Measurements from ENCODE around the gene DNM2.
"Not testable (repeated sequence)": the region's sequence is repeated elsewhere in the genome, so short reads cannot be mapped to it uniquely, and the experiment has no call there.

Gene DNM2

DNA sequence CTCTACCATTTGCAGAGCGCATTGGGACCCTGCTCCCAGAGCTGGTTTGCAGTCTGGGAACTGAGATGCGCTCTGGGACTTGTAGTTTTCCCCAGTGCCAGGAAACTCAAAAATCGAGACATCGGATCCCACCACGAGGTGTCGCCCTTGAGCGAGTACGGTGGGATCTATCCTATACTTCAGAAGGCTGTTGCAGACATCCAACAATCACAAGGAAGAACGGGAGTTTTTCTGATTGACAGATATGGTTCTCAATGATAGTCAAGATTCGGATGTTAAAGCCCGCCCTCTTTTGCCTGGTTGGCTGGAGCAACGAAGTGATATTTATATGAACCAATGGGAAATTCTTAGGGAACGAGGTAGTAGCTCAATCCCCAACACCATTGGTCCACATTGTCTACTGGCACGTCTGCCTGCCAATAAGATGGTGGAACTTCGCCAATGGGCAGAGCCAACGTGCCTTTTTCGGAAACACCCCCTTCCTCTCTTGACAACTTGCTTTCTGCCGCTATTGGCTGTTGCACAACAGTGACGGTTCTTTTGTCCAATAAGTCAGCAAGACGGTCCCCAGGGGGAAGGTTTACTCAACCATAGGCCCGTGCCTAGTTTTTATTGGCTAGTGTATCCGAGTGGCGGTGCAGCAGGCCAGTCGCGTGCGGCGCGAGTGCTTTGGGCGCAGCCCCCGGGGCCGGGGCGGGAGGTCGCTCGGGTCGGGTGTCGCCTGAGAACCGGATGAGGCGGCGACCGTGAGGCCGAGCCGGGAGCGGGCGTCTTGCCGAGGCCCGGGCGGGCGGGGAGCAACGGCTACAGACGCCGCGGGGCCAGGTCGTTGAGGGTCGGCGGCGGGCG is at the start of gene DNM2:
DNM2 (plus strand) TSS at position 724 of the 849 bp plus-strand sequence. CDS start 164 bp downstream, outside the sequence.
- H3K9me3 ChIP-seq (ENCODE audit: low read length): no peaks in the 10 kb centered on the region
- peak within 1 kb of the TSS; percentile 62 for H2AFZ ChIP-seq (ENCODE audit: low read depth, low read length)
- no peaks in the 10 kb centered on the region for H3K27me3 ChIP-seq (ENCODE audit: insufficient read depth, low read length)
- peak within 1 kb of the TSS; percentile 88 for H3K4me3 ChIP-seq (ENCODE audit: low read length)
- peaks cover 13% of the 10 kb centered on the region for H3K36me3 ChIP-seq (ENCODE audit: insufficient read depth, low read length)
- H3K4me1 ChIP-seq (ENCODE audit: insufficient read depth, low read length): peaks cover 13% of the 10 kb centered on the region

DNA sequence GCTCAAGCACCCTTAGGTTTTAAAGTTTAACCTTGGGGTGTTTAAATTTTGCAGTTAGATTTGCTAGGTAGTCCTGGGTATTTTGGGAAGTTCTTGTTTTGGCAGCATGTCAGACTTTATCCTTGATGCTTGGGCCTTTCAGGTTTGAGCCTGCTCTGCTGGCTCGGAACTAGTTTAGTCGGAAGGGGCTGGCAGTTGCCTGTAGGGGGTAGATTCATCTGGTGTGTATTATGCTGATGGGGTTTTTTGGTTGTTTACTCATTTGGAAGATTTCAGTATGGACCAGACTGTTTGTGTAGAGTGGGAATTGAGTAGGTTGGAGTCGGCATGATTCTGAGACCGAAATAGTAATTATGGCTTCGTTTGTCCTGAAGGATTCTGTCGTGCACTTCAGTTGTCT is 48.6 kb upstream of the DNM2 start:
- Histone ChIP-seq H3K9me3 (ENCODE audit: low read length) (no peaks in the 10 kb centered on the region), H3K4me1 (ENCODE audit: insufficient read depth, low read length) (no peaks in the 10 kb centered on the region), H3K4me3 (ENCODE audit: low read length) (no peak overlapping the region), H2AFZ (ENCODE audit: low read depth, low read length) (no peak overlapping the region), H3K36me3 (ENCODE audit: insufficient read depth, low read length) (peaks cover 54% of the 10 kb centered on the region), H3K27me3 (ENCODE audit: insufficient read depth, low read length) (no peaks in the 10 kb centered on the region)

DNA sequence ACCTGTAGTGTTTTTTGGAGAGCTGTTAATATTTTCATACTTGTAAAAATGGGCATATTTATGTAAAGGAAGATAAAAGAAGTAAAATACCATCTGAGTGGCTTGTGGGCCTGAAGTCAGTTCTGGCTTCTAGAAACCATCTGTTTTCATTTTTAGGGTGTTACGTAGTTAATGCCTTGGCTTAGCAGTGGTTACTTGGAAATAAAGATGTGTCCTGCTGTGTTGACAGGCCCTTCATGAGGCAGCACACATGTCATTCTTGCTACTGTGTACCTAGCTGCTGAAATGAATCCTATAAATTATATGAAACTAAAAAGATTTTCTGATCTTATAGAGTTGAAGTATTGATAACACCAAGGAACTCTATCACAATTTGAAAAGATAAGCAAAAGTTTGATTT is 47.7 kb upstream of the DNM2 start:
- Histone ChIP-seq H3K4me3 (ENCODE audit: low read length) (no peak overlapping the region), H3K27me3 (ENCODE audit: insufficient read depth, low read length) (no peaks in the 10 kb centered on the region), H3K9me3 (ENCODE audit: low read length) (no peaks in the 10 kb centered on the region), H3K4me1 (ENCODE audit: insufficient read depth, low read length) (no peaks in the 10 kb centered on the region), H2AFZ (ENCODE audit: low read depth, low read length) (no peak overlapping the region), H3K36me3 (ENCODE audit: insufficient read depth, low read length) (peaks cover 61% of the 10 kb centered on the region)

DNA sequence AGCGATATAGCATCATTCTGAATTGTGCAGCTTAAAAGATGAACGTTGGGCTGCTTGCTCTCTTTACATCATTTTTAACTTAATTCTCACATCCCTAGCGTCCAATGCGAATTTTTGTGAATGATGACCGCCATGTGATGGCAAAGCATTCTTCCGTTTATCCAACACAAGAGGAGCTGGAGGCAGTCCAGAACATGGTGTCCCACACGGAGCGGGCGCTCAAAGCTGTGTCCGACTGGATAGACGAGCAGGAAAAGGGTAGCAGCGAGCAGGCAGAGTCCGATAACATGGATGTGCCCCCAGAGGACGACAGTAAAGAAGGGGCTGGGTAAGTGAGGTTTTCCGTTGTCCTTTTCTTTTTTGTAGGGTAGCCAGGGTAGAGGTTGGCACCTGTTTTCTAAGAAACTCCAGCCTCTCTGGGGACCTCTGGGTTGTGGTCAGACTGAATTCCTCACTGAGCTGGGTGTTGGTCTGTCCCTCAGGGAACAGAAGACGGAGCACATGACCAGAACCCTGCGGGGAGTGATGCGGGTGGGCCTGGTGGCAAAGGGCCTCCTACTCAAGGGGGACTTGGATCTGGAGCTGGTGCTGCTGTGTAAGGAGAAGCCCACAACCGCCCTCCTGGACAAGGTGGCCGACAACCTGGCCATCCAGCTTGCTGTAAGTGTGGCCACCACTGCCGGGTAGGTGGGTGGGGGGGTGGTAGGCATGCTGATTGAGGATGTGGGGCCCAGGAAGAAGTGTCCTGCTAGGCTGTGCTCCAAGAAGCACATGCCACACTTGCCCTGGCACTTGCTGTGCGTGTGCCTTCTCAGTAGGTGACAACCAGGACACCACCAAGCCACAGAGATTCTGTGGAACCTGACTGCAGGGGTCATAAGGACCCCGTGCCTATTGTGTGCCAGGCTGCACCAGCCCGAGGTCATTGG is 46.7 kb upstream of the DNM2 start:
- Histone ChIP-seq H3K4me1 (ENCODE audit: insufficient read depth, low read length) (no peaks in the 10 kb centered on the region), H2AFZ (ENCODE audit: low read depth, low read length) (no peak overlapping the region), H3K36me3 (ENCODE audit: insufficient read depth, low read length) (peaks cover 67% of the 10 kb centered on the region), H3K4me3 (ENCODE audit: low read length) (no peak overlapping the region), H3K27me3 (ENCODE audit: insufficient read depth, low read length) (no peaks in the 10 kb centered on the region), H3K9me3 (ENCODE audit: low read length) (no peaks in the 10 kb centered on the region)

DNA sequence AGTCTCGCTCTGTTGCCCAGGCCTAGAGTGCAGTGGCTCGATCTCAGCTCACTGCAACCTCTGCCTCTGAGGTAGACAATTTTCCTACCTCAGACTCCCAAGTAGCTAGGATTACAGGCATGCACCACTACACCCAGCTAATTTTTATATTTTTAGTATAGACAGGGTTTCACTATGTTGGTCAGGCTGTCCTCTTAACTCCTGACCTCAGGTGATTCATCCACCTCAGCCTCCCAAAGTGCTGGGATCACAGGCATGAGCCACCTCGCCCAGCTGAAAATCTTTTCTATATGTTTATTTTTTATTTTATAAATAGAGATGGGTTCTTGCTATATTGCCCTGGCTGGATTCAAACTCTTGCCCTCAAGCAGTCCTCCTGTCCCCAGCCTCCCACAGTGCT is 46.0 kb upstream of the DNM2 start:
- H3K4me1 ChIP-seq (ENCODE audit: insufficient read depth, low read length); H3K27me3 ChIP-seq (ENCODE audit: insufficient read depth, low read length); H3K4me3 ChIP-seq (ENCODE audit: low read length); H3K9me3 ChIP-seq (ENCODE audit: low read length); H2AFZ ChIP-seq (ENCODE audit: low read depth, low read length): not testable (repeated sequence)
- peaks cover 61% of the 10 kb centered on the region for H3K36me3 ChIP-seq (ENCODE audit: insufficient read depth, low read length)

DNA sequence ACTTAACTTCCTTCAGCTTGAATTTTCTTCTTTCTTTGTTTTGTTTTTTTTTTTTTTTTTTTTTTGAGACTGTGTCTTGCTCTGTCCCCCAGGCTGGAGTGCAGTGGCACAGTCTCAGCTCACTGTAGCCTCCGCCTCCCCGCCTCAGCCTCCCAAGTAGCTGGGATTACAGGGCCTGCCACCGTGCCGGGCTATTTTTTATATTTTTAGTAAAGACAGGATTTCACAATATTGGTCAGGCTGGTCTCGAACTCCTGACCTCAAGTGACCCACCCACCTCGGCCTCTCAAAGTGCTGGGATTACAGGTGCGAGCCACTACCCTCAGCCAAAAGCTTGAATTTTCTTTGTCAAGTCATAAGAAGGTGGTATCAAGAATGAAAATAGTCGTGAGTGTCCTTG is 42.7 kb upstream of the DNM2 start:
- H3K36me3 ChIP-seq (ENCODE audit: insufficient read depth, low read length): peaks cover 86% of the 10 kb centered on the region
- H2AFZ ChIP-seq (ENCODE audit: low read depth, low read length); H3K4me3 ChIP-seq (ENCODE audit: low read length); H3K27me3 ChIP-seq (ENCODE audit: insufficient read depth, low read length); H3K9me3 ChIP-seq (ENCODE audit: low read length); H3K4me1 ChIP-seq (ENCODE audit: insufficient read depth, low read length): not testable (repeated sequence)

DNA sequence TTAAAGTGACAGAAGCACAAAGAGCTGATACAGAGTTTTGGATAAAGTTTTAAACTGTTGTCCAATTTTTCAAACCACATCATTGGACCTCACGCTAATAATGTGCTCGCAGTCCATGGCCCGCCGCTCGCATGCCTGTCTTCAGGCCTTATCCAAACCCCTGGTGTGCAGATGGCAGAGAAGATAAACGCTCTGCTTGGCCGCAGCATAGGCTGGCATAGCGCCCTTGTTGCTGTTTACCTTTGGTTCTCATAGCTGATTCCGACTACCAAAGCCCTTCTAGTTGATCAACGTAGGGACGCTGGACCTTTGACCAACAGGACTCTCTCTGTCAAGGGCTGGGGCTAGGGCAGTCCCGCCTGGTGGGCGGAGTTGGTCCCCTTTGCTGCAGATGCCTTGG is 40.1 kb upstream of the DNM2 start:
- Histone ChIP-seq H3K9me3 (ENCODE audit: low read length) (no peaks in the 10 kb centered on the region), H2AFZ (ENCODE audit: low read depth, low read length) (no peak overlapping the region), H3K27me3 (ENCODE audit: insufficient read depth, low read length) (no peaks in the 10 kb centered on the region), H3K4me1 (ENCODE audit: insufficient read depth, low read length) (no peaks in the 10 kb centered on the region), H3K36me3 (ENCODE audit: insufficient read depth, low read length) (peaks cover 89% of the 10 kb centered on the region), H3K4me3 (ENCODE audit: low read length) (no peak overlapping the region)

DNA sequence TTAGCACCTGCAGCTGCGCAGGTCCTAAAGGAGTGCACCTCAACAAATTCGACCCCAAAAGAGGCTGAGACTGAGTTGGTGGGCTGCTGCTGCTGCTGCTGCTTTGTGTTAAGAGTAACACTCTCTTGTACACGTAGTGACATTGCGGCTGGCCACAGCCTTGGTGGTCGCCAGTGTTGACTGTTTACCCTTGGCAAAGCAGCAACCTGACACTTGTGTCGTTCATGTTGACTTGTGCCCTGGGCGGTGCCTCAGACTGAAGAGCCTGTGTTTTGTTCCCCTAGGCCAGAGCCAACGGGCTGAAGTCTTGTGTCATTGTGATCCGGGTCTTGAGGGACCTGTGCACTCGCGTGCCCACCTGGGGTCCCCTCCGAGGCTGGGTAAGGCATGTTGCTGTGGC is 39.1 kb upstream of the DNM2 start:
- no peak overlapping the region for H2AFZ ChIP-seq (ENCODE audit: low read depth, low read length)
- H3K36me3 ChIP-seq (ENCODE audit: insufficient read depth, low read length): peaks cover 89% of the 10 kb centered on the region

DNA sequence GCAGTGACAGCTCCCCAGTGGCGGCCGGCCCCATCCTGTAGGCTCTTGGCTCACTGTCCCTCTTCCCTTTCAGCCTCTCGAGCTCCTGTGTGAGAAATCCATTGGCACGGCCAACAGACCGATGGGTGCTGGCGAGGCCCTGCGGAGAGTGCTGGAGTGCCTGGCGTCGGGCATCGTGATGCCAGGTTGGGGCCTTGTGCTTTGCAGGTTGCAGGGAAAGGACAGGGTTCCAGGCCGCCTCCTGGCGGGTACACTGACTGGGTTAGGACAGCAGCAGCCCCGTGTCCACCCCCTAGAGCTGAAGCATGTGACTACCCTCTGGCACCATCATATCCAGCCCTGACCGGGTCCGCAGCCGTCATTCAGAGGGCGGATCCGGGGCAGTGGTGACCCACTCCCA is 38.1 kb upstream of the DNM2 start:
- no peak overlapping the region for H2AFZ ChIP-seq (ENCODE audit: low read depth, low read length)
- H3K27me3 ChIP-seq (ENCODE audit: insufficient read depth, low read length): no peaks in the 10 kb centered on the region
- H3K4me3 ChIP-seq (ENCODE audit: low read length): no peak overlapping the region
- no peaks in the 10 kb centered on the region for H3K9me3 ChIP-seq (ENCODE audit: low read length)
- H3K36me3 ChIP-seq (ENCODE audit: insufficient read depth, low read length): peaks cover 93% of the 10 kb centered on the region
- no peaks in the 10 kb centered on the region for H3K4me1 ChIP-seq (ENCODE audit: insufficient read depth, low read length)

More for the DNA sequence above, 39.1 kb upstream of the DNM2 start:
- Histone ChIP-seq H3K4me1 (ENCODE audit: insufficient read depth, low read length) (no peaks in the 10 kb centered on the region), H3K27me3 (ENCODE audit: insufficient read depth, low read length) (no peaks in the 10 kb centered on the region), H3K9me3 (ENCODE audit: low read length) (no peaks in the 10 kb centered on the region), H3K4me3 (ENCODE audit: low read length) (no peak overlapping the region)

DNA sequence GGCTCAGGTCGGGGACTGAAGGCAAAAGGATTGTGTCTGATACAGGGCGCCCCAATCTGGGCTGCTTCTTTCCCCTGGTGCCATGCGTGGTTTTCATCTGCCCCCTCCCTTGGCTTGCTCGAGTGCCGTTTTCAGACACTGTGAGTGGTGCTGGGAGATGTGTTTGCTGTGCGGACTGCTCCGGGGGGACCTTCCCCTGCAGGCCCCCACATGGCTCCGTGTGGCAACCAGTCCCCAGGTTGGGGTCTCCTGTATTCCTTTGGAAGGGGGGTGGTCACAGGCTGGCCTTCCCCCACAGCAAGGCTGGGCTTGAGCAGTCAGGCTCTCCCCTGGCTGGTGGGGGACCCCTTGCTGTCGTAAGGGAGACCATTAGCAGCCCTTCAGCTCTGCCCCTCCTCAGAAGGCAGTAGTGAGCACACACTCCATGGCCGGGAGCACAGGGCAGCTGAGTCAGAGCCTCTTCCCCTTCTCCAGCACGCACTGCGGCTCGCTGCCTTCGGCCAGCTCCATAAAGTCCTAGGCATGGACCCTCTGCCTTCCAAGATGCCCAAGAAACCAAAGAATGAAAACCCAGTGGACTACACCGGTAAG is 37.2 kb upstream of the DNM2 start:
- H3K27me3 ChIP-seq (ENCODE audit: insufficient read depth, low read length): no peaks in the 10 kb centered on the region
- no peak overlapping the region for H3K4me3 ChIP-seq (ENCODE audit: low read length)
- no peak overlapping the region for H2AFZ ChIP-seq (ENCODE audit: low read depth, low read length)
- H3K4me1 ChIP-seq (ENCODE audit: insufficient read depth, low read length): no peaks in the 10 kb centered on the region
- no peaks in the 10 kb centered on the region for H3K9me3 ChIP-seq (ENCODE audit: low read length)
- peaks cover 92% of the 10 kb centered on the region for H3K36me3 ChIP-seq (ENCODE audit: insufficient read depth, low read length)

DNA sequence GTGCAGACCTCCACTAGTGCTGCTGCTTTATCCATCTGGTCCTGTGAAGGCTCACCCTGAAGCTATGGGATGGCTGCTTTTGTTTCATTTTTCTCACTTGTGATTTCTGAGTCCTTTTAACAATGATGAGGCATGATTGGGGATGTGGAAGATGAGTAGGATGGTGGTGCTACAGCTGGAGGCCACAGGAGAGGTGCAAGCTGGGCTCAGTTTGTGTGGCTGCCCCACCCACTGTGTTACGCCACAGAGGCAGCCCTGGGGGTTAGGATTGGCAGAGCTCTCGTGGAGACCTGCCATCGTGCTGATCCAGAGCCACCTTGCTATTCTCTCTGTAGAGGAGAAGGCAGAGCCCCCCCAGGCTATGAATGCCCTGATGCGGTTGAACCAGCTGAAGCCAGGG is 36.2 kb upstream of the DNM2 start:
- Histone ChIP-seq H3K9me3 (ENCODE audit: low read length) (no peaks in the 10 kb centered on the region), H3K4me1 (ENCODE audit: insufficient read depth, low read length) (peaks cover 6% of the 10 kb centered on the region), H3K36me3 (ENCODE audit: insufficient read depth, low read length) (peaks cover 99% of the 10 kb centered on the region), H3K4me3 (ENCODE audit: low read length) (no peak overlapping the region), H3K27me3 (ENCODE audit: insufficient read depth, low read length) (no peaks in the 10 kb centered on the region), H2AFZ (ENCODE audit: low read depth, low read length) (no peak overlapping the region)

DNA sequence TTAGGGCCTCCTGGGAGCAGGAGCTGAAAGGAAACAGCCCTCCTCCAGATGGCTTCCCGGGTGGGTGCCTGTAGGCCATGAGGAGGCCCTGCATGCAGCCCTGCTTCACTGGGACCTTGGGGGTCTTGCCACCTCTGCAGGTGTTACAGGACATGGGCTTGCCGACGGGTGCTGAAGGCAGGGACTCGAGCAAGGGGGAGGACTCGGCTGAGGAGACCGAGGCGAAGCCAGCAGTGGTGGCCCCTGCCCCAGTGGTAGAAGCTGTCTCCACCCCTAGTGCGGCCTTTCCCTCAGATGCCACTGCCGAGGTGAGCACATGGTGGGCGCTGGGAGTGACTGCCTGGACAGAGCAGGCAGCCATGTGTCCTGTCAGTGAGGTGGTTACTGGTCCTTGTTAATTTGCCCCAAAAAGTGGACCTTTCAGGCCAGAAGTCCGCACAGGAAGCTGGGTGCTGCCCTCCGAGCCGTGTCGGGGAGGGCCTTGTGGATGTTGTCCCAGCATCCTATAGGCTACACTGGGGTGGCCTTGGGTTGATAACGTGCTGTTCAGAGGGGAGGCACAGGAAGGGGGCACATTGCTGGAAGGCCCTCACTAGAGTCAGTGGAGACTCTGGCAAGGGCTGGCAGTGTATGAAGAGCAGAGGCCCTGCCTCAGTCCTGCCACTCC is 35.3 kb upstream of the DNM2 start:
- peaks cover 6% of the 10 kb centered on the region for H3K4me1 ChIP-seq (ENCODE audit: insufficient read depth, low read length)
- no peak overlapping the region for H2AFZ ChIP-seq (ENCODE audit: low read depth, low read length)
- no peaks in the 10 kb centered on the region for H3K27me3 ChIP-seq (ENCODE audit: insufficient read depth, low read length)
- H3K4me3 ChIP-seq (ENCODE audit: low read length): no peak overlapping the region
- peaks cover 98% of the 10 kb centered on the region for H3K36me3 ChIP-seq (ENCODE audit: insufficient read depth, low read length)
- no peaks in the 10 kb centered on the region for H3K9me3 ChIP-seq (ENCODE audit: low read length)

All from neuron (in vitro differentiated cells).